ENCODE results near the gene SFTPD. TPM values are rescaled to one million over a fixed set of nuclear protein-coding genes. Genes with fewer than 3 reads are reported as not detected.

SFTPD gene
- 0.11 to 0.21 TPM (median 0.20 TPM) in 3 of 5 replicates, not detected in the others for total RNA-seq (2022; extraction: Qiagen RNA extraction)

GRCh38 chr10:79948976-79949722 lies at the start of gene SFTPD:
Gene SFTPD, minus strand, starts transcription at chr10:79949105. Its CDS starts 2,446 bp downstream, at chr10:79946659.

Other genes starting within 250 kb of the SFTPD start
- gene NUTM2B, start 245.9 kb downstream of the SFTPD start, total RNA-seq (2022; extraction: Qiagen RNA extraction): 0.29 to 0.53 TPM (median 0.34 TPM) in 5 replicates
- gene NUTM2E, start 122.4 kb downstream of the SFTPD start, total RNA-seq (2022; extraction: Qiagen RNA extraction): 0.08 to 0.33 TPM (median 0.24 TPM) in 5 replicates
- 18.2 to 23.6 TPM (median 20.7 TPM) in 5 replicates for gene TMEM254, start 129.6 kb upstream of the SFTPD start, total RNA-seq (2022; extraction: Qiagen RNA extraction)
- 0.24 TPM in 1 of 5 replicates, not detected in the others for gene PLAC9, start 183.6 kb upstream of the SFTPD start, total RNA-seq (2022; extraction: Qiagen RNA extraction)